Naive thymus-derived CD4-positive, alpha-beta T cell (primary cell): Measurements from ENCODE around the gene SIGMAR1. TPM values are rescaled to one million over a fixed set of nuclear protein-coding genes. Genes with fewer than 3 reads are reported as not detected.

Source experiments
- ATAC-seq: fragments of 150-1000 bp; cut with Tn5 transposase; 2 replicates; pipeline ENCODE4 v1.10.0; 2021; ENCODE audit warnings: mild to moderate bottlenecking, moderate library complexity
- CTCF ChIA-PET: fragments of 350-600 bp; sonication (Branson Sonifier 250); formaldehyde crosslinking; loops from one replicate; lab custom pipeline; 2021; ENCODE audit warnings: antibody characterized with exemption; lab: Charles Lee
- POLR2A ChIA-PET: fragments of 350-600 bp; sonication (Branson Sonifier 250); formaldehyde crosslinking; loops from one replicate; lab custom pipeline; 2021; ENCODE audit warnings: antibody characterized with exemption, inconsistent platforms; lab: Charles Lee
- DNase-seq, 9 donors: peaks; one replicate each; pipeline versions ENCODE4 v3.0.0 to v3.0.0-alpha.2; 2020 to 2022; ENCODE audit warnings: mixed read lengths in 1 of 9
- H3K27ac ChIP-seq: one replicate; pipeline ENCODE4 v1.7.0; 2013; ENCODE audit warnings: mild to moderate bottlenecking, low read depth, low read length, moderate library complexity
- H3K27me3 ChIP-seq, 2 donors: one replicate each; pipeline ENCODE4 v1.7.0; 2013; ENCODE audit warnings: low read length in 2 of 2, mild to moderate bottlenecking in 2 of 2, moderate library complexity in 2 of 2; ENCODE audit not compliant: control insufficient read depth in 2 of 2, insufficient read depth in 2 of 2
- H3K36me3 ChIP-seq, 3 experiments: 1 replicate in 2 of 3; 2 replicates in 1 of 3; pipeline ENCODE4 v1.7.0; 2013; ENCODE audit warnings: low read length in 3 of 3, mild to moderate bottlenecking in 3 of 3, moderate library complexity in 1 of 3; ENCODE audit not compliant: insufficient read depth in 3 of 3, control insufficient read depth in 2 of 3
- H3K4me1 ChIP-seq, 2 donors: one replicate each; pipeline ENCODE4 v1.7.0; 2013; ENCODE audit warnings: low read length in 2 of 2, mild to moderate bottlenecking in 2 of 2, moderate library complexity in 1 of 2; ENCODE audit not compliant: control insufficient read depth in 2 of 2, insufficient read depth in 2 of 2
- H3K4me3 ChIP-seq: 2 replicates; pipeline ENCODE4 v1.7.0; 2013; ENCODE audit warnings: mild to moderate bottlenecking, low read length
- H3K9me3 ChIP-seq, 3 experiments: 1 replicate in 2 of 3; 2 replicates in 1 of 3; pipeline ENCODE4 v1.7.0; 2013; ENCODE audit warnings: low read length in 3 of 3; ENCODE audit not compliant: control insufficient read depth in 2 of 3
- H3K27ac Mint-ChIP-seq, 9 donors: one replicate each; pipeline ENCODE4 v1.8.0; 2020 to 2022; ENCODE audit warnings: mixed read lengths in 9 of 9, mild to moderate bottlenecking in 8 of 9, moderate library complexity in 5 of 9, inconsistent platforms in 2 of 9
- H3K27me3 Mint-ChIP-seq, 5 donors: one replicate each; pipeline ENCODE4 v1.8.0; 2021 to 2022; ENCODE audit warnings: mixed read lengths in 5 of 5, mild to moderate bottlenecking in 1 of 5
- H3K36me3 Mint-ChIP-seq, 5 donors: one replicate each; pipeline ENCODE4 v1.8.0; 2020 to 2022; ENCODE audit warnings: mixed read lengths in 5 of 5, mild to moderate bottlenecking in 3 of 5, inconsistent platforms in 1 of 5
- H3K4me1 Mint-ChIP-seq, 7 donors: one replicate each; pipeline ENCODE4 v1.8.0; 2020 to 2022; ENCODE audit warnings: mixed read lengths in 7 of 7, mild to moderate bottlenecking in 3 of 7, inconsistent platforms in 1 of 7
- H3K4me3 Mint-ChIP-seq, 10 donors: one replicate each; pipeline ENCODE4 v1.8.0; 2020 to 2022; ENCODE audit warnings: mild to moderate bottlenecking in 10 of 10, mixed read lengths in 10 of 10, moderate library complexity in 6 of 10, inconsistent platforms in 2 of 10
- H3K9me3 Mint-ChIP-seq, 11 donors: one replicate each; pipeline ENCODE4 v1.8.0; 2020 to 2022; ENCODE audit warnings: mixed read lengths in 11 of 11, mild to moderate bottlenecking in 4 of 11, inconsistent platforms in 1 of 11, moderate library complexity in 1 of 11
- intact Hi-C, 2 donors: fragments of 100-400 bp; cut with micrococcal nuclease; formaldehyde crosslinking; loops; one replicate each; pipeline ENCODE4 v1.15.1; 2023
- polyA plus RNA-seq, 2 donors: library from polyadenylated mRNA; unstranded; fragments of 300-500 nt; fragmentation: Illumina TruSeq; gene quantifications; one replicate each; pipeline ENCODE4 v1.2.3, GENCODE V29; 2021
- total RNA-seq, 6 experiments: library from RNA in 5 of 6; stranded (reverse) in 5 of 6; gene quantifications; 1 replicate in 5 of 6; 2 replicates in 1 of 6; pipeline ENCODE4 v1.2.3 and lab custom pipeline; 2021 to 2026

SIGMAR1 gene
- total and polyA plus RNA-seq, 7 experiments from 2014 or later, result 20.7 to 102 (median 52.8) TPM

GRCh38 chr9:34592895-34593601 is 44.5 kb downstream of the SIGMAR1 start:
- Mint-ChIP-seq H3K36me3 (peaks cover 0 to 5% (median 0%) of the 10 kb centered on the region in 5 donors), H3K27me3 (peaks cover 41 to 69% (median 54%) of the 10 kb centered on the region in 5 donors), H3K9me3 (peaks cover 0 to 2% (median 0%) of the 10 kb centered on the region in 11 donors), H3K27ac (peak overlapping the region in 1 of 9 donors; percentile 8), H3K4me1 (peaks cover 10 to 31% (median 28%) of the 10 kb centered on the region in 7 donors), H3K4me3 (peak overlapping the region in 9 of 10 donors; percentile 28 to 91 (median 59))
- no peak for DNase-seq
- no peak overlapping the region for H3K4me3 ChIP-seq
- no peaks in the 10 kb centered on the region for H3K9me3 ChIP-seq
- no peak overlapping the region for H3K27ac ChIP-seq
- peaks cover 0 to 13% of the 10 kb centered on the region in 2 donors for H3K4me1 ChIP-seq
- intact Hi-C loops, result loop anchor here (5.0 to 10.0 kb wide), 4 partner anchors 39 to 261 kb away; partner anchors contain the start of genes DNAI1 (in 1 of the 2) and FAM219A (in 1 of the 2)
- CTCF ChIA-PET, result interaction anchor here (1.1 to 3.3 kb wide), 4 partner anchors 10 to 189 kb away, joined by 4 to 17 read pairs (median 9); no protein-coding TSS in a partner anchor
- POLR2A ChIA-PET, result no interaction called here
- ATAC-seq, result peak; percentile 43
- H3K27me3 ChIP-seq, result peaks cover 4 to 17% of the 10 kb centered on the region in 2 donors
- no peaks in the 10 kb centered on the region for H3K36me3 ChIP-seq

GRCh38 chr9:34591917-34592866 is 45.4 kb downstream of the SIGMAR1 start:
- H3K4me1 Mint-ChIP-seq, result peaks cover 10 to 31% (median 28%) of the 10 kb centered on the region in 7 donors
- no peak overlapping the region for H3K27ac ChIP-seq
- H3K27me3 Mint-ChIP-seq, result peaks cover 48 to 74% (median 60%) of the 10 kb centered on the region in 5 donors
- ChIA-PET CTCF (interaction anchor here (0.6 to 3.3 kb wide), 13 partner anchors 10 to 260 kb away, joined by 3 to 17 read pairs (median 4); partner anchors contain the start of gene SIGMAR1), POLR2A (no interaction called here)
- ATAC-seq, result peak; percentile 2
- no peaks in the 10 kb centered on the region for H3K36me3 ChIP-seq
- peaks cover 0 to 13% of the 10 kb centered on the region in 2 donors for H3K4me1 ChIP-seq
- peak overlapping the region; percentile 28 to 91 (median 81) for H3K4me3 Mint-ChIP-seq
- no peak for DNase-seq
- H3K9me3 Mint-ChIP-seq, result peaks cover 0 to 2% (median 0%) of the 10 kb centered on the region in 11 donors
- peaks cover 4 to 17% of the 10 kb centered on the region in 2 donors for H3K27me3 ChIP-seq
- peak overlapping the region in 2 of 9 donors; percentile 8 to 55 for H3K27ac Mint-ChIP-seq
- peaks cover 0 to 5% (median 0%) of the 10 kb centered on the region in 5 donors for H3K36me3 Mint-ChIP-seq
- H3K4me3 ChIP-seq, result no peak overlapping the region
- H3K9me3 ChIP-seq, result no peaks in the 10 kb centered on the region
- intact Hi-C loops, result loop anchor here (1.0 to 10.0 kb wide), 10 partner anchors 21 to 260 kb away; partner anchors contain the start of genes DNAI1 (in 1 of the 2), FAM219A (in 1 of the 2) and RPP25L (in 1 of the 2)

GRCh38 chr9:34591248-34591916 is 46.2 kb downstream of the SIGMAR1 start:
- Histone ChIP-seq H3K36me3 (no peaks in the 10 kb centered on the region), H3K4me1 (peaks cover 0 to 13% of the 10 kb centered on the region in 2 donors), H3K27ac (no peak overlapping the region), H3K9me3 (no peaks in the 10 kb centered on the region), H3K27me3 (peaks cover 4 to 17% of the 10 kb centered on the region in 2 donors), H3K4me3 (peak overlapping the region; percentile 71)
- peaks cover 55 to 78% (median 66%) of the 10 kb centered on the region in 5 donors for H3K27me3 Mint-ChIP-seq
- intact Hi-C loops, result loop anchor here (1.0 to 10.0 kb wide), 10 partner anchors 21 to 259 kb away; partner anchors contain the start of genes DNAI1 (in 1 of the 2), FAM219A (in 1 of the 2) and RPP25L (in 1 of the 2)
- H3K9me3 Mint-ChIP-seq, result peaks cover 0 to 2% (median 0%) of the 10 kb centered on the region in 11 donors
- POLR2A ChIA-PET, result no interaction called here
- CTCF ChIA-PET, result interaction anchor here (0.7 to 3.3 kb wide), 11 partner anchors 12 to 259 kb away, joined by 3 to 17 read pairs (median 4); partner anchors contain the start of gene SIGMAR1
- H3K27ac Mint-ChIP-seq, result no peak overlapping the region
- DNase-seq (peak; percentile 48 to 85 (median 70)), ATAC-seq (peak; percentile 85)
- H3K4me1 Mint-ChIP-seq, result peaks cover 10 to 31% (median 28%) of the 10 kb centered on the region in 7 donors
- peak overlapping the region; percentile 28 to 91 (median 81) for H3K4me3 Mint-ChIP-seq
- peaks cover 0 to 5% (median 0%) of the 10 kb centered on the region in 5 donors for H3K36me3 Mint-ChIP-seq

GRCh38 chr9:34590381-34591247 is 47.0 kb downstream of the SIGMAR1 start:
- Histone ChIP-seq H3K4me1 (peaks cover 0 to 13% of the 10 kb centered on the region in 2 donors), H3K9me3 (no peaks in the 10 kb centered on the region), H3K36me3 (no peaks in the 10 kb centered on the region), H3K27me3 (peaks cover 4 to 17% of the 10 kb centered on the region in 2 donors), H3K4me3 (peak overlapping the region; percentile 71), H3K27ac (no peak overlapping the region)
- peaks cover 0 to 2% (median 0%) of the 10 kb centered on the region in 11 donors for H3K9me3 Mint-ChIP-seq
- ChIA-PET CTCF (interaction anchor here (0.7 to 3.3 kb wide), 7 partner anchors 12 to 187 kb away, joined by 3 to 17 read pairs (median 5); partner anchors contain the start of gene SIGMAR1), POLR2A (no interaction called here)
- peak overlapping the region; percentile 28 to 91 (median 81) for H3K4me3 Mint-ChIP-seq
- DNase-seq, result no peak
- H3K4me1 Mint-ChIP-seq, result peaks cover 10 to 31% (median 28%) of the 10 kb centered on the region in 7 donors
- intact Hi-C loops, result loop anchor here (1.0 to 10.0 kb wide), 10 partner anchors 22 to 258 kb away; partner anchors contain the start of genes DNAI1 (in 1 of the 2), FAM219A (in 1 of the 2) and RPP25L (in 1 of the 2)
- ATAC-seq, result no peak
- H3K27me3 Mint-ChIP-seq, result peaks cover 58 to 81% (median 68%) of the 10 kb centered on the region in 5 donors
- H3K36me3 Mint-ChIP-seq, result peaks cover 0 to 5% (median 0%) of the 10 kb centered on the region in 5 donors
- no peak overlapping the region for H3K27ac Mint-ChIP-seq
